ENCODE results near the gene RNF26.

The RNF26 gene

DNA sequence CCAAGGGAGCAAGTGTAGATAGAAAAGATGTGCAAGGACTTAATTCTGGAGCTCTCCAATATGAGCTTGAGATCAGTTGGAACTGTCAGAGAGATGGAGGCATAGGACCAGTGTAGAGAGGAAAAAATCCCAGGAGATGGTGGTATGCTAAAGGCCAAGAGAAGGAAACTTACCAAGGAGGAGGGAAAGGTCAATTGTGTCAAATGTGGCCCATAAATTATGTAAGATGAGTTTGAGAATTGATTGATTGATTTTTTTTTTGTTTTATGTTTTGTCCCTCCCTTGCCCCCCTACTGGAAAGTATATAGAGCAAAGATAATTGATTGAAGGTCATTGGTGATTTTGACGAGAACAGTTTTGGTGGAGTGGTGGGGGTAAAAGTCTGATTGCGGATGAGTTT, 50.0 kb downstream of the RNF26 start:
- no peak overlapping the region for H3K27ac ChIP-seq (ENCODE audit: low read depth, low read length)
- H3K9me2 ChIP-seq (replicated peaks; ENCODE audit: insufficient read depth, low read length): no peaks in the 10 kb centered on the region
- no peaks in the 10 kb centered on the region for H3K9me3 ChIP-seq (ENCODE audit: insufficient read depth, low read length)
- no peak overlapping the region for H3K9ac ChIP-seq (ENCODE audit: low read length)
- H3K27me3 ChIP-seq (ENCODE audit: low read length): no peaks in the 10 kb centered on the region
- H3K4me3 ChIP-seq (ENCODE audit: insufficient read depth, low read length, poor library complexity, severe bottlenecking): no peak overlapping the region
- H3K36me3 ChIP-seq (ENCODE audit: low read length): no peaks in the 10 kb centered on the region
- no peak overlapping the region for H2AFZ ChIP-seq (ENCODE audit: low read depth, low read length, severe bottlenecking)
- no peaks in the 10 kb centered on the region for H3F3A ChIP-seq (ENCODE audit: insufficient read depth)
- H3K4me2 ChIP-seq (ENCODE audit: low read depth, low read length, poor library complexity, severe bottlenecking): no peak overlapping the region
- H4K20me1 ChIP-seq (ENCODE audit: low read depth, low read length): no peaks in the 10 kb centered on the region
- no peak for TF ChIP-seq CTCF (IDR thresholded peaks at IDR 0.05; ENCODE audit: insufficient read depth, low read length, poor library complexity, severe bottlenecking)
- TF ChIP-seq EZH2phosphoT487 (conservative IDR thresholded peaks at IDR 0.05; ENCODE audit: low read length): no peak
- H3K79me2 ChIP-seq (ENCODE audit: insufficient read depth, low read length): no peaks in the 10 kb centered on the region
